Measurements from ENCODE around the gene ZBTB7A.

DNA sequence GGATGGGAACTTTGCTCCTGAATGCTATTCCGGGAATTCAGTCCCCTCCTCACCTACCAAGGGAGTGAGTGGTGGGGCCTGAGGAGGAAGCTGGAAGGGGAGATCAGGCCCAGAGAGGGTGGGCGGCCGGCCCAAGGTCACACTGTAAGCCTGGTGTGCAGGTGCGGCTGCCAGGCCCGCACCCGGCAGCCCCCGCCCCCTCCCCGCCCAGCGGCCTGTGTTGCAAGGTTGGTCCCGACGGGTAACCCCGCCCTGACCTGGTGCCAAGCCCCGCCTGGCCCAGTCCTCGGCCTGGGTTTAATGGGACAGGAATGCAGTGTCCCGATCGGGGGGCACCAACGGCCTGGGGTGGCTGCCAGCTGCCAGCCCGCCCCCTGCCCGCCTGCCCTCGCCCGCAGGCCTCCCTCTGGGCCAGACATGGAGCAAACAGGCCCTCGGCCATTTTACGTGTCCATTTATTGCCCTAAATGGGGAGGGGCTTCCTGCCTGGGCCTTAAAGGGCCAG lies 5.5 kb downstream of the ZBTB7A start:
- TF ChIP-seq CTCF (IDR thresholded peaks at IDR 0.05) (no peak), POLR2A (IDR thresholded peaks at IDR 0.05) (peak in 1 of 2 donors; percentile 10)
